HCT116 (cell line): ENCODE measurements around the gene TMEM120A.

Experiments used
- EZH2 ChIP-seq: fragments of 200-600 bp; sonication (generic); IDR thresholded peaks from 2 replicates; pipeline ENCODE4 v1.6.1; 2017; ENCODE audit warnings: antibody characterized with exemption, mixed run types
- SRF ChIP-seq: IDR thresholded peaks from 2 replicates; pipeline ENCODE4 v1.6.1; 2012; ENCODE audit warnings: low read depth
- TF ChIP-seq, protein P1 (sequence below), 3 experiments: fragments of 200-600 bp in 1 of 3; sonication (generic) in 1 of 3; IDR thresholded peaks in 2 of 3; conservative IDR thresholded peaks in 1 of 3; 2 replicates each; pipeline ENCODE4 v1.5.1; 2012 to 2017; ENCODE audit warnings: low read depth in 2 of 3, low read length in 2 of 3, antibody characterized with exemption in 1 of 3, borderline replicate concordance in 1 of 3, control low read depth in 1 of 3, mild to moderate bottlenecking in 1 of 3, mixed read lengths in 1 of 3, mixed run types in 1 of 3, moderate library complexity in 1 of 3; ENCODE audit not compliant: insufficient read depth in 1 of 3
- TF ChIP-seq, protein P2 (sequence below): IDR thresholded peaks from 2 replicates; pipeline ENCODE4 v1.6.1; 2012; ENCODE audit warnings: low read depth

DNA sequence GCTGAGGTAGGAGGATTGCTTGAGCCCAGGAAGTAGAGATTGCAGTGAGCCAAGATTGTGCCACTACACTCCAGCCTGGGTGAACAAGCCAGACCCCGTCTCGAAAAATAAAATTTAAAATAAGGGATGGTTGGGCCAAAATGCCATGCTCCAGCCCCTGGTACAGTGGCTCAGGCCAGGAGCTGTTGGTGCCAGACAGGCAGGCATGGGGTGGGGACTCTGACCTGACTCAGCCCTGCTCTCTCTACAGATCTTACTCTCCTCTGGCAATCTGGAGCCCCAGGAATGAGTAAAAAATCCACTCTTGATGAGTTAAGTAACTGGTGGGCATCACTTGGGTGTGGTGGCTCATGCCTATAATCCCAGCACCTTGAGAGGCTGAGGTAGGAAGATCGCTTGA, 8.4 kb upstream of the TMEM120A start:
- TF ChIP-seq, protein P1, sequence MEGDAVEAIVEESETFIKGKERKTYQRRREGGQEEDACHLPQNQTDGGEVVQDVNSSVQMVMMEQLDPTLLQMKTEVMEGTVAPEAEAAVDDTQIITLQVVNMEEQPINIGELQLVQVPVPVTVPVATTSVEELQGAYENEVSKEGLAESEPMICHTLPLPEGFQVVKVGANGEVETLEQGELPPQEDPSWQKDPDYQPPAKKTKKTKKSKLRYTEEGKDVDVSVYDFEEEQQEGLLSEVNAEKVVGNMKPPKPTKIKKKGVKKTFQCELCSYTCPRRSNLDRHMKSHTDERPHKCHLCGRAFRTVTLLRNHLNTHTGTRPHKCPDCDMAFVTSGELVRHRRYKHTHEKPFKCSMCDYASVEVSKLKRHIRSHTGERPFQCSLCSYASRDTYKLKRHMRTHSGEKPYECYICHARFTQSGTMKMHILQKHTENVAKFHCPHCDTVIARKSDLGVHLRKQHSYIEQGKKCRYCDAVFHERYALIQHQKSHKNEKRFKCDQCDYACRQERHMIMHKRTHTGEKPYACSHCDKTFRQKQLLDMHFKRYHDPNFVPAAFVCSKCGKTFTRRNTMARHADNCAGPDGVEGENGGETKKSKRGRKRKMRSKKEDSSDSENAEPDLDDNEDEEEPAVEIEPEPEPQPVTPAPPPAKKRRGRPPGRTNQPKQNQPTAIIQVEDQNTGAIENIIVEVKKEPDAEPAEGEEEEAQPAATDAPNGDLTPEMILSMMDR (IDR thresholded peaks at IDR 0.05 in 2 of 3, conservative IDR thresholded peaks at IDR 0.05 in 1 of 3; ENCODE audit: borderline replicate concordance in 1 of 3, insufficient read depth in 1 of 3, low read depth in 2 of 3, low read length in 2 of 3): no peak
- no peak for TF ChIP-seq SRF
- TF ChIP-seq, protein P2, sequence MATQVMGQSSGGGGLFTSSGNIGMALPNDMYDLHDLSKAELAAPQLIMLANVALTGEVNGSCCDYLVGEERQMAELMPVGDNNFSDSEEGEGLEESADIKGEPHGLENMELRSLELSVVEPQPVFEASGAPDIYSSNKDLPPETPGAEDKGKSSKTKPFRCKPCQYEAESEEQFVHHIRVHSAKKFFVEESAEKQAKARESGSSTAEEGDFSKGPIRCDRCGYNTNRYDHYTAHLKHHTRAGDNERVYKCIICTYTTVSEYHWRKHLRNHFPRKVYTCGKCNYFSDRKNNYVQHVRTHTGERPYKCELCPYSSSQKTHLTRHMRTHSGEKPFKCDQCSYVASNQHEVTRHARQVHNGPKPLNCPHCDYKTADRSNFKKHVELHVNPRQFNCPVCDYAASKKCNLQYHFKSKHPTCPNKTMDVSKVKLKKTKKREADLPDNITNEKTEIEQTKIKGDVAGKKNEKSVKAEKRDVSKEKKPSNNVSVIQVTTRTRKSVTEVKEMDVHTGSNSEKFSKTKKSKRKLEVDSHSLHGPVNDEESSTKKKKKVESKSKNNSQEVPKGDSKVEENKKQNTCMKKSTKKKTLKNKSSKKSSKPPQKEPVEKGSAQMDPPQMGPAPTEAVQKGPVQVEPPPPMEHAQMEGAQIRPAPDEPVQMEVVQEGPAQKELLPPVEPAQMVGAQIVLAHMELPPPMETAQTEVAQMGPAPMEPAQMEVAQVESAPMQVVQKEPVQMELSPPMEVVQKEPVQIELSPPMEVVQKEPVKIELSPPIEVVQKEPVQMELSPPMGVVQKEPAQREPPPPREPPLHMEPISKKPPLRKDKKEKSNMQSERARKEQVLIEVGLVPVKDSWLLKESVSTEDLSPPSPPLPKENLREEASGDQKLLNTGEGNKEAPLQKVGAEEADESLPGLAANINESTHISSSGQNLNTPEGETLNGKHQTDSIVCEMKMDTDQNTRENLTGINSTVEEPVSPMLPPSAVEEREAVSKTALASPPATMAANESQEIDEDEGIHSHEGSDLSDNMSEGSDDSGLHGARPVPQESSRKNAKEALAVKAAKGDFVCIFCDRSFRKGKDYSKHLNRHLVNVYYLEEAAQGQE: no peak
- TF ChIP-seq EZH2: no peak
